ENCODE results near the gene ZNF768. TPM values are rescaled to one million over a fixed set of nuclear protein-coding genes. Genes with fewer than 3 reads are reported as not detected.

Gene ZNF768
- total RNA-seq, 1 donor from 2014 or later, result 15.5 TPM

- Mint-ChIP-seq H3K27me3 (ENCODE audit: insufficient read depth, low read depth) (peaks cover 16% of the 10 kb centered on the region), H3K27ac (no peak overlapping the region)
Measured at GRCh38 chr16:30528799-30529457, 2.6 kb upstream of the ZNF768 start.

GRCh38 chr16:30527635-30528178, 1.3 kb upstream of the ZNF768 start:
- peaks cover 27% of the 10 kb centered on the region for H3F3A ChIP-seq (ENCODE audit: low read depth)
- peak overlapping the region; percentile 86 for H3K4me2 ChIP-seq
- H3K4me1 Mint-ChIP-seq, result peaks cover 17% of the 10 kb centered on the region
- no peaks in the 10 kb centered on the region for H3K9me3 Mint-ChIP-seq
- peaks cover 6% of the 10 kb centered on the region for H3K4me1 ChIP-seq
- H3K36me3 Mint-ChIP-seq, result peaks cover 2% of the 10 kb centered on the region
- peaks cover 8% of the 10 kb centered on the region for H4K20me1 ChIP-seq (ENCODE audit: low read depth)
- peak overlapping the region; percentile 68 for H3K27ac ChIP-seq
- peaks cover 16% of the 10 kb centered on the region for H3K27me3 Mint-ChIP-seq (ENCODE audit: insufficient read depth, low read depth)
- H2AFZ ChIP-seq (replicated peaks), result peak overlapping the region; percentile 22
- H3K79me2 ChIP-seq (ENCODE audit: low read depth), result peaks cover 10% of the 10 kb centered on the region
- peak overlapping the region; percentile 84 for H3K4me3 Mint-ChIP-seq
- no peak for DNase-seq (ENCODE audit: low spot score)
- no peaks in the 10 kb centered on the region for H3K9me3 ChIP-seq (ENCODE audit: low read depth)
- no peaks in the 10 kb centered on the region for H3K36me3 ChIP-seq
- TF ChIP-seq EZH2phosphoT487 (IDR thresholded peaks at IDR 0.05) (no peak), CTCF (IDR thresholded peaks at IDR 0.05) (no peak), EZH2 (IDR thresholded peaks at IDR 0.05) (no peak)
- peak overlapping the region; percentile 80 for H3K4me3 ChIP-seq
- no peaks in the 10 kb centered on the region for H3K27me3 ChIP-seq
- H3K9ac ChIP-seq, result no peak overlapping the region
- peak overlapping the region; percentile 80 for H3K27ac Mint-ChIP-seq

More at GRCh38 chr16:30528799-30529457, 2.6 kb upstream of the ZNF768 start:
- H3K36me3 Mint-ChIP-seq, result peaks cover 2% of the 10 kb centered on the region
- no peak overlapping the region for H3K4me2 ChIP-seq
- no peaks in the 10 kb centered on the region for H3K9me3 ChIP-seq (ENCODE audit: low read depth)
- peaks cover 27% of the 10 kb centered on the region for H3F3A ChIP-seq (ENCODE audit: low read depth)
- H3K79me2 ChIP-seq (ENCODE audit: low read depth), result peaks cover 21% of the 10 kb centered on the region
- H3K4me1 ChIP-seq, result peaks cover 9% of the 10 kb centered on the region
- H3K9me3 Mint-ChIP-seq, result no peaks in the 10 kb centered on the region
- H3K27ac ChIP-seq, result no peak overlapping the region
- H4K20me1 ChIP-seq (ENCODE audit: low read depth), result peaks cover 8% of the 10 kb centered on the region
- H3K4me1 Mint-ChIP-seq, result peaks cover 23% of the 10 kb centered on the region
- peak overlapping the region; percentile 84 for H3K4me3 Mint-ChIP-seq
- DNase-seq (ENCODE audit: low spot score), result no peak
- no peaks in the 10 kb centered on the region for H3K27me3 ChIP-seq
- no peaks in the 10 kb centered on the region for H3K36me3 ChIP-seq
- TF ChIP-seq CTCF (IDR thresholded peaks at IDR 0.05) (no peak), EZH2phosphoT487 (IDR thresholded peaks at IDR 0.05) (no peak), EZH2 (IDR thresholded peaks at IDR 0.05) (no peak)
- H3K9ac ChIP-seq, result no peak overlapping the region
- H3K4me3 ChIP-seq, result no peak overlapping the region
- no peak overlapping the region for H2AFZ ChIP-seq (replicated peaks)

GRCh38 chr16:30526823-30527634, 663 bp upstream of the ZNF768 start:
- TF ChIP-seq CTCF (IDR thresholded peaks at IDR 0.05) (peak; percentile 42), EZH2phosphoT487 (IDR thresholded peaks at IDR 0.05) (no peak)

More at GRCh38 chr16:30526823-30527634, 663 bp upstream of the ZNF768 start:
- Mint-ChIP-seq H3K27me3 (ENCODE audit: insufficient read depth, low read depth) (peaks cover 16% of the 10 kb centered on the region), H3K4me3 (peak overlapping the region; percentile 84), H3K9me3 (no peaks in the 10 kb centered on the region), H3K36me3 (peaks cover 2% of the 10 kb centered on the region), H3K4me1 (peaks cover 17% of the 10 kb centered on the region), H3K27ac (peak overlapping the region; percentile 80)
- Histone ChIP-seq H3K9me3 (ENCODE audit: low read depth) (no peaks in the 10 kb centered on the region), H3K4me3 (peak overlapping the region; percentile 80), H3K79me2 (ENCODE audit: low read depth) (peaks cover 8% of the 10 kb centered on the region), H3K4me1 (peaks cover 6% of the 10 kb centered on the region), H3K4me2 (peak overlapping the region; percentile 86), H3K27ac (peak overlapping the region; percentile 69), H3F3A (ENCODE audit: low read depth) (peaks cover 27% of the 10 kb centered on the region), H3K36me3 (no peaks in the 10 kb centered on the region), H4K20me1 (ENCODE audit: low read depth) (peaks cover 8% of the 10 kb centered on the region), H2AFZ (replicated peaks) (peak overlapping the region; percentile 22), H3K9ac (no peak overlapping the region), H3K27me3 (no peaks in the 10 kb centered on the region)
- peak; percentile 99 for DNase-seq (ENCODE audit: low spot score)

All from neural progenitor cell (in vitro differentiated cells).